Measurements from ENCODE around the gene CD2AP.

Gene CD2AP

DNA sequence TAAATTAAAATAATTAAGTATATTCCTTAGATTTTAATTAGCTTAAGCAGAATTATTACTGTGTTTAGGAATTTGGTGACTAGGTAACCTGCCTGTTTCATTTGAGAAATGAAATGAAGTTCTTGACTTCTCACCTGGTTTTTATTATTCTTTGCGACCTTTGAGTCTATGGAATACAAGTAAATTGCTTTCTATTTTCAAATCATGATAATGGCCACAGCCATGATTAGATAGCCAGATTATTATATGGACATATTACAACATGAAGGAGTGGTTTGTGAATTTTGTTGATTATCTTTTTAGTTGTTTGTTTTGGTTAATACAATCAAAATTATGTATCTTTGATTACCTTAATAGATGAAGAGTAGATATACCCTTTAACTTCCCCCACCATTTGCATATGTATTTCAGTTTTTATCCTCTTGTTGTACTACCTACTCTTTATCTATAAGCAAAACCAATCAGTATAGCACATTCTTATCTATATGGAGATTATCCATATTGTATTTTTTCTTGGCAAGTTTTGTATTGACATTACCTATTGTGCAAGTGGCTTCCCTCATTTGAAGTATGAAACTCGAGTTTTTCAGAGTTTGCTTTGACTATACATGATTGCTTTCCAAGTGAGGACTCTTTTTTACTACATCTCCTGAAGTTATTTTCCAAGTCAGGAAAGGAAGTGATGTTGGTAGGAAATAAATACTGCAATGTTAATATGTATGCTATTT, 47.9 kb downstream of the CD2AP start:
- FAIRE-seq (no peak), DNase-seq (ENCODE audit: insufficient read length, low spot score) (no peak)
- TF ChIP-seq, protein P1, sequence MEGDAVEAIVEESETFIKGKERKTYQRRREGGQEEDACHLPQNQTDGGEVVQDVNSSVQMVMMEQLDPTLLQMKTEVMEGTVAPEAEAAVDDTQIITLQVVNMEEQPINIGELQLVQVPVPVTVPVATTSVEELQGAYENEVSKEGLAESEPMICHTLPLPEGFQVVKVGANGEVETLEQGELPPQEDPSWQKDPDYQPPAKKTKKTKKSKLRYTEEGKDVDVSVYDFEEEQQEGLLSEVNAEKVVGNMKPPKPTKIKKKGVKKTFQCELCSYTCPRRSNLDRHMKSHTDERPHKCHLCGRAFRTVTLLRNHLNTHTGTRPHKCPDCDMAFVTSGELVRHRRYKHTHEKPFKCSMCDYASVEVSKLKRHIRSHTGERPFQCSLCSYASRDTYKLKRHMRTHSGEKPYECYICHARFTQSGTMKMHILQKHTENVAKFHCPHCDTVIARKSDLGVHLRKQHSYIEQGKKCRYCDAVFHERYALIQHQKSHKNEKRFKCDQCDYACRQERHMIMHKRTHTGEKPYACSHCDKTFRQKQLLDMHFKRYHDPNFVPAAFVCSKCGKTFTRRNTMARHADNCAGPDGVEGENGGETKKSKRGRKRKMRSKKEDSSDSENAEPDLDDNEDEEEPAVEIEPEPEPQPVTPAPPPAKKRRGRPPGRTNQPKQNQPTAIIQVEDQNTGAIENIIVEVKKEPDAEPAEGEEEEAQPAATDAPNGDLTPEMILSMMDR (IDR thresholded peaks at IDR 0.05; ENCODE audit: insufficient read depth, missing control alignments): no peak

DNA sequence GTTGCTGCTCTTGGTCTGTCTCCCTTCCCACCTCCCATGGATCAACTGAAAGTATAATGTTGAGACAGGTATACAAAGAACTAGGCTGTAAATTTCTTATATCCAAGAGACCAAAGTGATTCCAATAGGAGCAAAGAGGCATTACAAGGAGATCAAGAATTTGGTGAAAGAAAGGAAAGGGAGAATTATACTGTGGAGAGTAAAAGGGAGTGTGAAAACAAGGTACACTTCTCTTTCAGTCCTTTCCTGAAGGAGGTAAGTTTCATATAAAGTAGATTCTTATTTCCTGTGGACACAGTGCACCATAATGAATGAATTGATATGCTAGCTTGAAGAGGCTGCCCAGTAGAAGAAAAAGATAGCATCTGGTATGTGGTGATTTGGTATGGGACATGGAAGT, 49.7 kb downstream of the CD2AP start:
- TF ChIP-seq, protein P1 (IDR thresholded peaks at IDR 0.05; ENCODE audit: insufficient read depth, missing control alignments): no peak
- DNase-seq (ENCODE audit: insufficient read length, low spot score): no peak
- FAIRE-seq: no peak

DNA sequence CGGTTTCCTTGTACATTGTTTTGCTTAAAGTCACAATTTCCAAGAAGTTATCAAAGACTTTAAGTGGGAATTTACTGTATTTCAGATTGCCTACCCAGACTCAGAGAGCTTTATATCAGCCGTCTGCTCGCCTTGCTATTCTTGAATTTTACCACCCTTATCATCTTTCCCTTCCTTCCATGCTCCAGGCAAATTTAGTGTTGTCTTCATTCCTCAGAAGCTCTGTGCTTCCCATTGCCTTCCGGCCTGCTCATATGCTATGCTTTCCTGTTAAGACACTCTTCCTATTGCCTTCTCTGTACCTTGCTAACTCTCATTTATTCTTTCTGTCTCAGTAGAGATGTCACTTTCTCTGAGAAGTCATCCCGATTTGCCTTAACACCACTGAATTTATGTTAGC, 52.1 kb downstream of the CD2AP start:
- no peak for FAIRE-seq
- no peak for DNase-seq (ENCODE audit: insufficient read length, low spot score)
- TF ChIP-seq, protein P1 (IDR thresholded peaks at IDR 0.05; ENCODE audit: insufficient read depth, missing control alignments): no peak

DNA sequence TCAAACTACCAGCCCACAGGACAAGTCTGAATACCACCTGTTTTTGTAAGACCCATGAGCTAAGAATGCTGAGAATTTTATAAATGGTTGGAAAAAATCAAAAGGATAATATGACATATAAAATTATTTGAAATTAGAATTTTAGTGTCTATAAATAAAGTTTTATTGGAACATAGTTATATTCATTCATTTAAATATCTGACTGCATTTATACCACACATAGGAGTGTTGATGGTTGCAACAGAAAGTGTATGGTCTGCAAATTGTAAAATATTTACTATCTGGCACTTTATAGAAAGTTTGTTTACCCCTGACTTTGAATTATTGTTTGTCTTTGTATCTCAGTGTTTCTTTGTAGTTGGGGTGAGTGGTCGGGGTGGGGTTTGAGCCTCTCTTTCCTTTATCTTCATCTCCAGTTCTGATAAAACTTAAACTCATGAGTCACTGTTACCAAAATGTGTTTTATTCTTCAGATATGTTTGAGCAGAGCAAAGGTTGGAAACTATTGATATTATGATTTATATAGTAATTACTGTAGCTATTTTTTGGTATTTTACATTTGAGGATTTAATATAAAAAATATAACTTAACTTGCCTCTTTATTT, 55.5 kb downstream of the CD2AP start:
- TF ChIP-seq, protein P1 (IDR thresholded peaks at IDR 0.05; ENCODE audit: insufficient read depth, missing control alignments): no peak
- FAIRE-seq (no peak), DNase-seq (ENCODE audit: insufficient read length, low spot score) (no peak)

DNA sequence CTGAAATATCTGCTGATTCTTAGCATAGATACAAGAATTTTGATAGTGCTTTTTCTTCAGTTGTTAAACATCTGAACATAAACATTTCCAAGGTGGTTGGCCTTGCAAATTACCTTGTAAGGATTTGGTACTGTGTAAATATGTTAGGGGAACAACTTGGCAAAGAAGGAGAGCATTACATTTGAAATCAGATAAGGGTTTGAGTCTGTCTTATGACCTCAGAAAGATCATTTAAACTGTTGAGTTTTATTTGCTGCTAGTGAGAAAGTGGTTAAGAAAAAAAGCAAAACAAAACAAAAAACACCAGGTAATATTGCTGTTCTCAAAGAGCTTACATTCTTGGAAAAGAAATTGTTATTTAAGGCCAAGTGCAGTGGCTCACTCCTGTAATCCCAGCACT, 56.5 kb downstream of the CD2AP start:
- FAIRE-seq (no peak), DNase-seq (ENCODE audit: insufficient read length, low spot score) (no peak)
- TF ChIP-seq, protein P1 (IDR thresholded peaks at IDR 0.05; ENCODE audit: insufficient read depth, missing control alignments): no peak

DNA sequence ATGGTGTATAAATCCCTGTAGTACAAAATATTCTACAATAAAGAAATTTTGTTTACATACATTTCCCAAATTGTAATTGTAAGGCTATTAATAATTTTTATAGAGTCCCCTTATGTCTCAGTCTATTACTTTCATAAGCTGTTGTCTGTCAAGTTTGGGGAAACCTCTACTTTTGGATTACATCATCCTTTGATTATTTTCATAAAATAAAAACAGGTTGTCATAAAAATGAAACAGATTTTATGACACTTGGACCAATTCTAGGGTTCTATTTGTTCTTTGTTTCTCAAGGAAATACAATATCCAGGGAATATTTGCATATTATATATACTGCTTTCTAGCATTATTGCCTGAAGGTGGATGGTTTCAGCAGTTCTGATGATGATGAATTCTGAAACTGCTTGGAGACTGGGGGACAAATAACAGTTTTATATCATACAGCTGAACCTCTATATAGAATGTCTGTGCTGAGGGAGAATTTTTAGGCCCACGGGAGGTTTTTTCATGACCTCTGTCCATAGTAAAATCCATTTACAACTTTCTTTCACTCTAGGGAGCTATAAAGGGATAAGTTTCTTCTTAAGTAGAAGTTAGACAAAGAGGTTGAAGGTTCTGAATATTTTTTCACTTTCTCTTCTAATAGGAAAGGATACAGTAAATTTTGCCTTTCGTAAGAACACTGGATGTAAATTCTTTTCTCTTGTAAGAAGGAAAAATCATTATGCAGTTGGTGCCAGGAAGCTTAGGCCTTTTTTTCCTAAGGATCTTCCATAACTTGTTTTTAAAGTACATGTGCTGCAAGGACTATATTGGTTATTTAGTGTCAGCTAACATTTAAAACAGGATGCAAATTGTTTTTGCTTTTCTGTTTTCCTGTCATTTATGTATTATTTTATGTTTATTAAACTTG, 58.0 kb downstream of the CD2AP start:
- DNase-seq (ENCODE audit: insufficient read length, low spot score) (no peak), FAIRE-seq (no peak)
- TF ChIP-seq, protein P1 (IDR thresholded peaks at IDR 0.05; ENCODE audit: insufficient read depth, missing control alignments): no peak
